HepG2 (cell line): ENCODE data around the gene ZFYVE26. TPM values are rescaled to one million over a fixed set of nuclear protein-coding genes. Genes with fewer than 3 reads are reported as not detected.

Experiments
- ATAC-seq: fragments of 200-7000 bp; cut with Tn5 transposase; 3 replicates; pipeline ENCODE4 v1.9.1; 2020; ENCODE audit warnings: mild to moderate bottlenecking, moderate library complexity
- BruUV-seq: library from RNA; stranded (reverse); fragments of 400-500 nt; replicated peaks from 2 replicates; lab custom pipeline; 2021; lab: Mats Ljungman, UMichigan
- CTCF ChIA-PET: fragments of 300-600 bp; formaldehyde crosslinking; extraction: SDS; loops from one replicate; lab custom pipeline; 2021; ENCODE audit warnings: low total read pairs, inconsistent platforms, low intra/inter-chr PET ratio; lab: Yijun Ruan, JAX
- POLR2A ChIA-PET: fragments of 350-600 bp; sonication (Branson Sonifier 250); formaldehyde crosslinking; loops from one replicate; lab custom pipeline; 2020; ENCODE audit warnings: antibody characterized with exemption, inconsistent platforms; lab: Yijun Ruan, JAX
- DNase-seq: peaks from one replicate; pipeline ENCODE4 v3.0.0-alpha.2; 2015; ENCODE audit warnings: low spot score
- FAIRE-seq: peaks from 3 replicates; lab custom pipeline; 2011; peaks lifted over from hg19 to GRCh38; lab: Jason Lieb, UNC
- H2AFZ ChIP-seq: one replicate; pipeline ENCODE4 v1.6.1; 2011; ENCODE audit warnings: low read length, inconsistent platforms
- H3K27ac ChIP-seq: fragments of 300-600 bp; 3 replicates; pipeline ENCODE4 v1.8.0; 2011; ENCODE audit warnings: mixed run types, mild to moderate bottlenecking, mixed read lengths, low read length, inconsistent platforms; ENCODE audit not compliant: insufficient read depth; ENCODE audit errors: extremely low read length
- H3K27me3 ChIP-seq, 2 experiments: fragments of 200-600 bp in 1 of 2; 2 replicates in 1 of 2; 3 replicates in 1 of 2; pipeline versions ENCODE4 v1.6.0 to v1.8.0; 2011; ENCODE audit warnings: low read length in 2 of 2, mild to moderate bottlenecking in 2 of 2, moderate library complexity in 2 of 2, inconsistent platforms in 1 of 2; ENCODE audit not compliant: insufficient read depth in 2 of 2, control insufficient read depth in 1 of 2
- H3K36me3 ChIP-seq, 2 experiments: fragments of 200-600 bp in 1 of 2; replicated peaks in 1 of 2; 2 replicates in 1 of 2; 3 replicates in 1 of 2; pipeline versions ENCODE4 v1.5.1 to v1.8.0; 2011; ENCODE audit warnings: low read length in 2 of 2, inconsistent platforms in 1 of 2; ENCODE audit not compliant: insufficient read depth in 2 of 2, control insufficient read depth in 1 of 2
- H3K4me1 ChIP-seq: 2 replicates; pipeline ENCODE4 v1.5.1; 2012; ENCODE audit warnings: low read length, inconsistent platforms; ENCODE audit not compliant: insufficient read depth
- H3K4me2 ChIP-seq: 2 replicates; pipeline ENCODE4 v1.6.0; 2011; ENCODE audit warnings: low read depth, low read length, inconsistent platforms
- H3K4me3 ChIP-seq, 3 experiments: fragments of 200-600 bp in 1 of 3; sonication (generic), shearing (Covaris generic) in 1 of 3; replicated peaks in 1 of 3; 2 replicates each; pipeline ENCODE4 v1.5.1; 2011 to 2016; ENCODE audit warnings: low read length in 3 of 3, inconsistent platforms in 2 of 3, low read depth in 2 of 3, mild to moderate bottlenecking in 2 of 3, control low read depth in 1 of 3, mixed read lengths in 1 of 3; ENCODE audit not compliant: insufficient read depth in 1 of 3
- H3K79me2 ChIP-seq: one replicate; pipeline ENCODE4 v1.6.1; 2011; ENCODE audit warnings: low read length, inconsistent platforms; ENCODE audit not compliant: insufficient read depth
- H3K9ac ChIP-seq: 2 replicates; pipeline ENCODE4 v1.6.0; 2011; ENCODE audit warnings: mild to moderate bottlenecking, low read depth, low read length, inconsistent platforms; ENCODE audit not compliant: insufficient read depth
- H3K9me3 ChIP-seq: 2 replicates; pipeline ENCODE4 v1.5.1; 2012; ENCODE audit warnings: mild to moderate bottlenecking, low read length
- H4K20me1 ChIP-seq: 2 replicates; pipeline ENCODE4 v1.6.0; 2011; ENCODE audit warnings: inconsistent platforms, mild to moderate bottlenecking, low read length, moderate library complexity; ENCODE audit not compliant: insufficient read depth
- ATF1 ChIP-seq: IDR thresholded peaks from 2 replicates; pipeline ENCODE4 v1.6.1; 2016; ENCODE audit warnings: mild to moderate bottlenecking, control low read depth
- GABPB1 ChIP-seq: IDR thresholded peaks from 2 replicates; pipeline ENCODE4 v1.6.1; 2016; ENCODE audit warnings: mild to moderate bottlenecking, missing genetic modification reagents, moderate library complexity, missing compliant biosample characterization
- TBX2 ChIP-seq: sonication (generic); formaldehyde crosslinking; IDR thresholded peaks from 2 replicates; pipeline ENCODE4 v1.5.0; 2020; ENCODE audit warnings: missing genetic modification reagents, mild to moderate bottlenecking, borderline replicate concordance
- TBX3 ChIP-seq: fragments of 450-650 bp; IDR thresholded peaks from 2 replicates; pipeline ENCODE4 v1.6.1; 2017; ENCODE audit warnings: antibody characterized with exemption, mild to moderate bottlenecking, inconsistent platforms, borderline replicate concordance
- ZNF263 ChIP-seq: sonication (generic); formaldehyde crosslinking; IDR thresholded peaks from 2 replicates; pipeline ENCODE4 v1.4.0; 2020; ENCODE audit warnings: missing genetic modification reagents
- ZNF510 ChIP-seq: sonication (generic); formaldehyde crosslinking; IDR thresholded peaks from 2 replicates; pipeline ENCODE4 v1.4.0; 2020; ENCODE audit warnings: low read depth, mild to moderate bottlenecking, missing genetic modification reagents
- ZNF543 ChIP-seq: sonication (generic); formaldehyde crosslinking; IDR thresholded peaks from 2 replicates; pipeline ENCODE4 v1.4.0; 2020; ENCODE audit warnings: mild to moderate bottlenecking, missing genetic modification reagents
- ZNF792 ChIP-seq: IDR thresholded peaks from 2 replicates; pipeline ENCODE4 v1.6.1; 2016
- in situ Hi-C: cut with HindIII; loops from 2 replicates; pipeline ENCODE4 v1.10.0; 2017; ENCODE audit warnings: low pct_unique_long_range_greater_than_20kb; ENCODE audit not compliant: extremely low pct_ligation_motif_present
- intact Hi-C: fragments of 100-400 bp; cut with micrococcal nuclease; formaldehyde crosslinking; loops from one replicate; pipeline ENCODE4 v1.10.0; 2022; ENCODE audit not compliant: unreplicated experiment
- polyA plus RNA-seq, 8 experiments: library from polyadenylated mRNA; depleted of rRNA in 3 of 8; stranded (reverse) in 7 of 8; unstranded in 1 of 8; fragments of >200 nt; fragmentation: Illumina TruSeq in 4 of 8; extraction: Trizol in 4 of 8; gene quantifications; 2 replicates each; pipeline versions ENCODE4 v1.2.1 to v1.2.3, GENCODE V29; 2011 to 2016; ENCODE audit warnings: low read depth in 4 of 8, missing spikeins in 1 of 8, mixed read lengths in 1 of 8; ENCODE audit not compliant: insufficient read depth in 1 of 8
- total RNA-seq, 5 experiments: library from RNA; depleted of rRNA; stranded (reverse); fragments of >200 nt; fragmentation: Illumina TruSeq; extraction: Trizol; gene quantifications; 2 replicates each; pipeline ENCODE4 v1.2.3, GENCODE V29; 2016; ENCODE audit warnings: low read depth in 1 of 5
- TF ChIP-seq, protein P1 (sequence below), 2 experiments: fragments of 450-650 bp in 1 of 2; sonication (generic) in 1 of 2; formaldehyde crosslinking in 1 of 2; IDR thresholded peaks; 2 replicates each; pipeline versions ENCODE4 v1.6.1 to v1.8.0; 2016 to 2022; ENCODE audit warnings: antibody characterized with exemption in 1 of 2, mild to moderate bottlenecking in 1 of 2, missing genetic modification reagents in 1 of 2
- TF ChIP-seq, protein P2 (sequence below): sonication (generic); formaldehyde crosslinking; IDR thresholded peaks from 2 replicates; pipeline ENCODE4 v1.4.0; 2020; ENCODE audit warnings: mild to moderate bottlenecking, missing genetic modification reagents

ZFYVE26 gene
- total and polyA plus RNA-seq, 2 of the 13 experiments (the other 11 are each of a cell fraction or from before 2014, with no cell fraction given) = 13.6 to 16.4 TPM

DNA sequence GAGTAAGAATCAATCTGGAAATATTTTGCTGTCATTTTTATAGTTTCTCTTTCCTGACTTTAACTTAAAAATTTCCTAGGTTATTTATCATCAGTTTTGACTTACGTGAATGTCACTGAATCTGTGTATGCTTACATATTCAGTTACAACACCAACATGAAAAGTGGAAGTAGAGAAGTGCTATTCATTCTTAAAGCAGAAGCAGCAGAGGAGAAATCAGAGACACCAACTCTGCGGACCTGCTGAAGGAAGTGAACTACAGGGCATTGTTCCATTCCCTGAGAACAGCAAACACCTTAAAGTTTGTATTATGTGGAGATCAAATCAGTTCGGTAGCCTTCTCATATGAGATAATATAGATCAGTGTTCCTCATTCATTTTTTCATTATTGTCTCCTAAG, 37.3 kb upstream of the ZFYVE26 start (continued):
- TF ChIP-seq, protein P1, sequence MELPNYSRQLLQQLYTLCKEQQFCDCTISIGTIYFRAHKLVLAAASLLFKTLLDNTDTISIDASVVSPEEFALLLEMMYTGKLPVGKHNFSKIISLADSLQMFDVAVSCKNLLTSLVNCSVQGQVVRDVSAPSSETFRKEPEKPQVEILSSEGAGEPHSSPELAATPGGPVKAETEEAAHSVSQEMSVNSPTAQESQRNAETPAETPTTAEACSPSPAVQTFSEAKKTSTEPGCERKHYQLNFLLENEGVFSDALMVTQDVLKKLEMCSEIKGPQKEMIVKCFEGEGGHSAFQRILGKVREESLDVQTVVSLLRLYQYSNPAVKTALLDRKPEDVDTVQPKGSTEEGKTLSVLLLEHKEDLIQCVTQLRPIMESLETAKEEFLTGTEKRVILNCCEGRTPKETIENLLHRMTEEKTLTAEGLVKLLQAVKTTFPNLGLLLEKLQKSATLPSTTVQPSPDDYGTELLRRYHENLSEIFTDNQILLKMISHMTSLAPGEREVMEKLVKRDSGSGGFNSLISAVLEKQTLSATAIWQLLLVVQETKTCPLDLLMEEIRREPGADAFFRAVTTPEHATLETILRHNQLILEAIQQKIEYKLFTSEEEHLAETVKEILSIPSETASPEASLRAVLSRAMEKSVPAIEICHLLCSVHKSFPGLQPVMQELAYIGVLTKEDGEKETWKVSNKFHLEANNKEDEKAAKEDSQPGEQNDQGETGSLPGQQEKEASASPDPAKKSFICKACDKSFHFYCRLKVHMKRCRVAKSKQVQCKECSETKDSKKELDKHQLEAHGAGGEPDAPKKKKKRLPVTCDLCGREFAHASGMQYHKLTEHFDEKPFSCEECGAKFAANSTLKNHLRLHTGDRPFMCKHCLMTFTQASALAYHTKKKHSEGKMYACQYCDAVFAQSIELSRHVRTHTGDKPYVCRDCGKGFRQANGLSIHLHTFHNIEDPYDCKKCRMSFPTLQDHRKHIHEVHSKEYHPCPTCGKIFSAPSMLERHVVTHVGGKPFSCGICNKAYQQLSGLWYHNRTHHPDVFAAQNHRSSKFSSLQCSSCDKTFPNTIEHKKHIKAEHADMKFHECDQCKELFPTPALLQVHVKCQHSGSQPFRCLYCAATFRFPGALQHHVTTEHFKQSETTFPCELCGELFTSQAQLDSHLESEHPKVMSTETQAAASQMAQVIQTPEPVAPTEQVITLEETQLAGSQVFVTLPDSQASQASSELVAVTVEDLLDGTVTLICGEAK (IDR thresholded peaks at IDR 0.05) = no peak
- TF ChIP-seq, protein P1 (CRISPR knock-in tag; IDR thresholded peaks at IDR 0.05) = no peak

DNA sequence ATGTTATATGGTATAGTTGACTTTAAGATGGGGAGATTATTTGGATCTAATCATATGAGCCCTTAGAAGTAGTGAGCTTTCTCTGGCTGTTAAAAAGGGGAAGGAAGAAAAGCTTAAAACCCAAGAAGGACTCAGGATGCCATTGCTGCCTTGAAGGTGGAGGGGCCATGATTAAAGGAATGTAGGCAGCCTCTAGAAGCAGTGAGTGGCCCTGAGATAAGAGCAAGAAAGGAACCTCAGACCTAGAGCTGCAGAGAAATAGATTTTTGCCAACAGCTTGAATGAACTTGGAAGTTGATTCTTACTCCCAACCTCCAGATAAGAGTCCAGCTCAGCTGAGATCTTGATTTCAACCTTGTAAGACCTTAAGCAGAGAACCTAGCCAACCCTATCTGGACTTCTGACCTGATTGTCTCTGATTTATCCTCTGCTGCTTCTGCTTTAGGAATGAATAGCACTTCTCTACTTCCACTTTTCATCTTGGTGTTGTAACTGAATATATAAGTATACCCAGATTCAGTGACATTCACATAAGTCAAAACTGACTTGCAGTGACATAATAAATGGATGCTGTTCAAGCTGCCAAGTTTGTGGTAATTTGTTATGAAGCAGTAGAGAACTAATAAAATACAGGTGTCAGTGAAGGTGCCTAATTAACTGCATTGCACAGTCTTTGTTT, 36.7 kb upstream of the ZFYVE26 start:
- intact Hi-C loops (no loop called here), in situ Hi-C loops (no loop called here)
- Histone ChIP-seq H3K9me3 (no peaks in the 10 kb centered on the region), H3K4me2 (no peak overlapping the region), H4K20me1 (no peaks in the 10 kb centered on the region), H3K36me3 (no peaks in the 10 kb centered on the region), H3K27me3 (no peaks in the 10 kb centered on the region), H3K79me2 (no peaks in the 10 kb centered on the region), H3K27ac (no peak overlapping the region), H2AFZ (no peak overlapping the region), H3K9ac (no peak overlapping the region), H3K4me3 (no peak overlapping the region), H3K4me1 (peaks cover 7% of the 10 kb centered on the region; the same call in 1 of the 2 replicates)
- FAIRE-seq (no peak), ATAC-seq (no peak), DNase-seq (no peak)
- no TSS peak for BruUV-seq
- ChIA-PET CTCF (no interaction called here), POLR2A (no interaction called here)
- TF ChIP-seq, protein P2, sequence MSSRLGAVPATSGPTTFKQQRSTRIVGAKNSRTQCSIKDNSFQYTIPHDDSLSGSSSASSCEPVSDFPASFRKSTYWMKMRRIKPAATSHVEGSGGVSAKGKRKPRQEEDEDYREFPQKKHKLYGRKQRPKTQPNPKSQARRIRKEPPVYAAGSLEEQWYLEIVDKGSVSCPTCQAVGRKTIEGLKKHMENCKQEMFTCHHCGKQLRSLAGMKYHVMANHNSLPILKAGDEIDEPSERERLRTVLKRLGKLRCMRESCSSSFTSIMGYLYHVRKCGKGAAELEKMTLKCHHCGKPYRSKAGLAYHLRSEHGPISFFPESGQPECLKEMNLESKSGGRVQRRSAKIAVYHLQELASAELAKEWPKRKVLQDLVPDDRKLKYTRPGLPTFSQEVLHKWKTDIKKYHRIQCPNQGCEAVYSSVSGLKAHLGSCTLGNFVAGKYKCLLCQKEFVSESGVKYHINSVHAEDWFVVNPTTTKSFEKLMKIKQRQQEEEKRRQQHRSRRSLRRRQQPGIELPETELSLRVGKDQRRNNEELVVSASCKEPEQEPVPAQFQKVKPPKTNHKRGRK (CRISPR knock-in tag) = no peak
- TF ChIP-seq GABPB1 (CRISPR knock-in tag) (no peak), ZNF510 (CRISPR knock-in tag) (no peak), ATF1 (CRISPR knock-in tag) (no peak), ZNF263 (CRISPR knock-in tag) (no peak), TBX2 (CRISPR knock-in tag) (no peak), ZNF792 (CRISPR knock-in tag) (no peak), ZNF543 (CRISPR knock-in tag) (no peak), TBX3 (no peak)
